BE2C (cell line): ENCODE data around the gene POLRMT.
"Not testable (repeated sequence)": the region's sequence is repeated elsewhere in the genome, so short reads cannot be mapped to it uniquely, and the experiment has no call there.

Source experiments
- DNase-seq: peaks from one replicate; pipeline ENCODE4 v3.0.0-alpha.2; 2020
- H3K27me3 ChIP-seq: fragments of 250-450 bp; sonication (Bioruptor Pico); 2 replicates; pipeline ENCODE4 v1.5.1; 2020; ENCODE audit warnings: mild to moderate bottlenecking
- H3K36me3 ChIP-seq: fragments of 250-450 bp; sonication (Bioruptor Pico); 2 replicates; pipeline ENCODE4 v1.5.1; 2020; ENCODE audit warnings: mild to moderate bottlenecking
- H3K4me1 ChIP-seq: fragments of 250-450 bp; sonication (Bioruptor Pico); 2 replicates; pipeline ENCODE4 v1.5.1; 2020
- H3K4me3 ChIP-seq: 2 replicates; pipeline ENCODE4 v1.5.1; 2011; ENCODE audit warnings: low read depth, low read length
- H3K9me3 ChIP-seq: fragments of 250-450 bp; sonication (Bioruptor Pico); 2 replicates; pipeline ENCODE4 v1.5.1; 2020
- CTCF ChIP-seq: IDR thresholded peaks from 2 replicates; pipeline ENCODE4 v1.5.1; 2012; ENCODE audit warnings: mild to moderate bottlenecking, low read depth, low read length

POLRMT gene

GRCh38 chr19:624433-625109, 8.8 kb downstream of the POLRMT start:
- no peaks in the 10 kb centered on the region for H3K27me3 ChIP-seq
- no peak for DNase-seq
- H3K9me3 ChIP-seq: no peaks in the 10 kb centered on the region
- TF ChIP-seq CTCF: no peak
- no peak overlapping the region for H3K4me3 ChIP-seq
- H3K36me3 ChIP-seq: peaks cover 73% of the 10 kb centered on the region
- peaks cover 8% of the 10 kb centered on the region for H3K4me1 ChIP-seq

GRCh38 chr19:623974-624373, 9.4 kb downstream of the POLRMT start:
- peak; percentile 53 for DNase-seq
- no peak for TF ChIP-seq CTCF
- Histone ChIP-seq H3K27me3 (no peaks in the 10 kb centered on the region), H3K4me1 (peaks cover 6% of the 10 kb centered on the region), H3K4me3 (no peak overlapping the region), H3K36me3 (peaks cover 74% of the 10 kb centered on the region), H3K9me3 (no peaks in the 10 kb centered on the region)

- no peak for DNase-seq
- Histone ChIP-seq H3K4me3 (no peak overlapping the region), H3K9me3 (no peaks in the 10 kb centered on the region), H3K27me3 (no peaks in the 10 kb centered on the region), H3K4me1 (peaks cover 6% of the 10 kb centered on the region), H3K36me3 (peaks cover 74% of the 10 kb centered on the region)
- no peak for TF ChIP-seq CTCF
Observed at GRCh38 chr19:623175-623916, 10.0 kb downstream of the POLRMT start.

GRCh38 chr19:622666-623065, 10.7 kb downstream of the POLRMT start:
- Histone ChIP-seq H3K4me1 (peaks cover 6% of the 10 kb centered on the region), H3K9me3 (no peaks in the 10 kb centered on the region), H3K4me3 (no peak overlapping the region), H3K36me3 (peaks cover 73% of the 10 kb centered on the region), H3K27me3 (no peaks in the 10 kb centered on the region)
- no peak for DNase-seq
- TF ChIP-seq CTCF: no peak

GRCh38 chr19:621819-622218, 11.5 kb downstream of the POLRMT start:
- TF ChIP-seq CTCF: no peak
- Histone ChIP-seq H3K27me3 (no peaks in the 10 kb centered on the region), H3K4me1 (peaks cover 6% of the 10 kb centered on the region), H3K36me3 (peaks cover 70% of the 10 kb centered on the region), H3K4me3 (no peak overlapping the region), H3K9me3 (no peaks in the 10 kb centered on the region)
- no peak for DNase-seq

- not testable (repeated sequence) for H3K27me3 ChIP-seq, H3K9me3 ChIP-seq, DNase-seq, H3K4me3 ChIP-seq, H3K4me1 ChIP-seq
- peaks cover 70% of the 10 kb centered on the region for H3K36me3 ChIP-seq
Observed at GRCh38 chr19:621191-621590, 12.1 kb downstream of the POLRMT start.
